CD14-positive monocyte (primary cell): ENCODE results near the gene KIFC3. TPM values are rescaled to one million over a fixed set of nuclear protein-coding genes. Genes with fewer than 3 reads are reported as not detected.

Experiments
- DNase-seq, 3 donors: peaks; one replicate each; pipeline ENCODE4 v3.0.0-alpha.2; 2011 to 2022
- H2AFZ ChIP-seq: 2 replicates; pipeline ENCODE4 v1.6.0; 2012; ENCODE audit warnings: mild to moderate bottlenecking, low read depth, low read length, inconsistent platforms; ENCODE audit not compliant: insufficient read depth, poor library complexity, severe bottlenecking
- H3K27ac ChIP-seq, 2 donors: 1 replicate in 1 of 2; 2 replicates in 1 of 2; pipeline ENCODE4 v1.5.1; 2012 to 2013; ENCODE audit warnings: low read length in 2 of 2, control low read depth in 1 of 2, inconsistent platforms in 1 of 2, low read depth in 1 of 2, mild to moderate bottlenecking in 1 of 2
- H3K27me3 ChIP-seq, 2 donors: one replicate each; pipeline versions ENCODE4 v1.6.0 to v1.6.1; 2011 to 2013; ENCODE audit warnings: low read length in 2 of 2; ENCODE audit not compliant: control insufficient read depth in 2 of 2, insufficient read depth in 2 of 2
- H3K36me3 ChIP-seq, 2 donors: replicated peaks in 1 of 2; 1 replicate in 1 of 2; 2 replicates in 1 of 2; pipeline versions ENCODE4 v1.5.1 to v1.6.1; 2012 to 2013; ENCODE audit warnings: low read length in 2 of 2, control low read depth in 1 of 2, inconsistent platforms in 1 of 2, mild to moderate bottlenecking in 1 of 2; ENCODE audit not compliant: insufficient read depth in 2 of 2, control insufficient read depth in 1 of 2
- H3K4me1 ChIP-seq, 2 donors: 1 replicate in 1 of 2; 2 replicates in 1 of 2; pipeline versions ENCODE4 v1.5.1 to v1.6.1; 2012 to 2013; ENCODE audit warnings: low read length in 2 of 2, control low read depth in 1 of 2, inconsistent platforms in 1 of 2, mild to moderate bottlenecking in 1 of 2, moderate library complexity in 1 of 2; ENCODE audit not compliant: insufficient read depth in 2 of 2, control insufficient read depth in 1 of 2
- H3K4me2 ChIP-seq: replicated peaks from 2 replicates; pipeline ENCODE3; 2012; ENCODE audit warnings: low read length, moderate library complexity, mild to moderate bottlenecking; ENCODE audit not compliant: poor library complexity, severe bottlenecking; ENCODE audit errors: extremely low read depth
- H3K4me3 ChIP-seq, 3 experiments: fragments of 200-600 bp in 1 of 3; sonication (generic) in 1 of 3; replicated peaks in 1 of 3; 1 replicate in 2 of 3; 2 replicates in 1 of 3; pipeline ENCODE4 v1.5.1; 2011 to 2013; ENCODE audit warnings: low read length in 3 of 3, mild to moderate bottlenecking in 3 of 3, control low read depth in 2 of 3, low read depth in 2 of 3, inconsistent platforms in 1 of 3, moderate library complexity in 1 of 3
- H3K79me2 ChIP-seq: 2 replicates; pipeline ENCODE4 v1.6.0; 2012; ENCODE audit warnings: mild to moderate bottlenecking, control low read depth, inconsistent platforms, low read length, moderate library complexity; ENCODE audit not compliant: insufficient read depth
- H3K9ac ChIP-seq: 2 replicates; pipeline ENCODE4 v1.6.0; 2017; ENCODE audit warnings: low read length, mild to moderate bottlenecking; ENCODE audit not compliant: insufficient read depth, poor library complexity, severe bottlenecking
- H3K9me3 ChIP-seq, 2 donors: replicated peaks in 1 of 2; 1 replicate in 1 of 2; 2 replicates in 1 of 2; pipeline versions ENCODE4 v1.5.1 to v1.6.1; 2012 to 2013; ENCODE audit warnings: low read length in 2 of 2, control low read depth in 1 of 2; ENCODE audit not compliant: control insufficient read depth in 1 of 2, insufficient read depth in 1 of 2
- H4K20me1 ChIP-seq: 2 replicates; pipeline ENCODE4 v1.6.0; 2012; ENCODE audit warnings: mild to moderate bottlenecking, low read length, control low read depth, moderate library complexity; ENCODE audit not compliant: insufficient read depth
- H3K27ac Mint-ChIP-seq, 7 donors: one replicate each; pipeline ENCODE4 v1.8.0; 2020; ENCODE audit warnings: mild to moderate bottlenecking in 7 of 7, mixed read lengths in 7 of 7, moderate library complexity in 6 of 7, inconsistent platforms in 2 of 7
- H3K27me3 Mint-ChIP-seq, 3 donors: one replicate each; pipeline ENCODE4 v1.8.0; 2021 to 2022; ENCODE audit warnings: low read depth in 3 of 3, mild to moderate bottlenecking in 3 of 3, mixed read lengths in 3 of 3, moderate library complexity in 3 of 3, inconsistent platforms in 1 of 3
- H3K36me3 Mint-ChIP-seq, 2 donors: one replicate each; pipeline ENCODE4 v1.8.0; 2020; ENCODE audit warnings: mixed read lengths in 2 of 2, inconsistent platforms in 1 of 2, mild to moderate bottlenecking in 1 of 2
- H3K4me1 Mint-ChIP-seq: one replicate; pipeline ENCODE4 v1.8.0; 2020; ENCODE audit warnings: mild to moderate bottlenecking, mixed read lengths
- H3K4me3 Mint-ChIP-seq, 2 donors: one replicate each; pipeline ENCODE4 v1.8.0; 2020; ENCODE audit warnings: mild to moderate bottlenecking in 2 of 2, mixed read lengths in 2 of 2, moderate library complexity in 1 of 2
- H3K9me3 Mint-ChIP-seq, 7 donors: one replicate each; pipeline ENCODE4 v1.8.0; 2020 to 2022; ENCODE audit warnings: mixed read lengths in 7 of 7, mild to moderate bottlenecking in 6 of 7, moderate library complexity in 6 of 7, inconsistent platforms in 2 of 7
- CTCF ChIP-seq: fragments of 200-600 bp; IDR thresholded peaks from one replicate; pipeline ENCODE4 v1.8.0; 2022; ENCODE audit warnings: antibody characterized with exemption, mild to moderate bottlenecking
- whole genome bisulfite sequencing: methylation state at CpG from one replicate; pipeline ENCODE4 v1.1.5; 2013; ENCODE audit warnings: missing lambda C conversion rate; ENCODE audit not compliant: insufficient coverage; 5-methylcytosine and 5-hydroxymethylcytosine counted together
- intact Hi-C, 2 donors: fragments of 100-400 bp; cut with micrococcal nuclease; formaldehyde crosslinking; loops; one replicate each; pipeline versions ENCODE4 v1.15.0 to v1.15.1; 2023
- polyA plus RNA-seq, 3 donors: library from polyadenylated mRNA; depleted of rRNA in 1 of 3; unstranded in 2 of 3; stranded (reverse) in 1 of 3; fragments of 300-500 nt in 2 of 3; fragments of >200 nt in 1 of 3; fragmentation: Illumina TruSeq in 2 of 3; gene quantifications; 1 replicate in 2 of 3; 2 replicates in 1 of 3; pipeline ENCODE4 v1.2.3, GENCODE V29; 2012 to 2021

Gene KIFC3
- polyA plus RNA-seq, 3 donors: 0.24 to 1.7 TPM; not detected in 1

- H3K79me2 ChIP-seq: no peaks in the 10 kb centered on the region
- no peak overlapping the region for H3K4me3 Mint-ChIP-seq
- no peaks in the 10 kb centered on the region for H3K36me3 Mint-ChIP-seq
- no peak overlapping the region for H2AFZ ChIP-seq
- intact Hi-C loops: no loop called here
- no peak overlapping the region for H3K4me3 ChIP-seq
- H3K27ac Mint-ChIP-seq: no peak overlapping the region
- H3K4me1 Mint-ChIP-seq: peaks cover 3% of the 10 kb centered on the region
- H3K9ac ChIP-seq: no peak overlapping the region
- TF ChIP-seq CTCF: no peak
- WGBS: 96% methylated on average over 15 of the region's 15 CpGs
- H3K27ac ChIP-seq: no peak overlapping the region
- H4K20me1 ChIP-seq: no peaks in the 10 kb centered on the region
- no peaks in the 10 kb centered on the region for H3K27me3 ChIP-seq
- no peaks in the 10 kb centered on the region for H3K4me1 ChIP-seq
- DNase-seq: no peak
- H3K9me3 ChIP-seq: no peaks in the 10 kb centered on the region
- peaks cover 0 to 2% (median 0%) of the 10 kb centered on the region in 7 donors for H3K9me3 Mint-ChIP-seq
- H3K4me2 ChIP-seq: no peak overlapping the region
- H3K36me3 ChIP-seq: no peaks in the 10 kb centered on the region
- H3K27me3 Mint-ChIP-seq: peaks cover 0 to 2% (median 0%) of the 10 kb centered on the region in 3 donors
Observed at GRCh38 chr16:57766714-57767348, 35.5 kb downstream of the KIFC3 start.

GRCh38 chr16:57765160-57765728 is 37.0 kb downstream of the KIFC3 start:
- no peaks in the 10 kb centered on the region for H3K4me1 ChIP-seq
- Mint-ChIP-seq H3K27ac (peak overlapping the region in 2 of 7 donors; percentile 27 to 51), H3K36me3 (no peaks in the 10 kb centered on the region), H3K4me1 (peaks cover 3% of the 10 kb centered on the region), H3K9me3 (peaks cover 0 to 2% (median 0%) of the 10 kb centered on the region in 7 donors), H3K27me3 (peaks cover 0 to 7% (median 2%) of the 10 kb centered on the region in 3 donors), H3K4me3 (no peak overlapping the region)
- intact Hi-C loops: no loop called here
- H3K9me3 ChIP-seq: no peaks in the 10 kb centered on the region
- H3K27me3 ChIP-seq: no peaks in the 10 kb centered on the region
- H3K9ac ChIP-seq: no peak overlapping the region
- no peaks in the 10 kb centered on the region for H3K79me2 ChIP-seq
- no peak overlapping the region for H3K27ac ChIP-seq
- H3K36me3 ChIP-seq: no peaks in the 10 kb centered on the region
- no peaks in the 10 kb centered on the region for H4K20me1 ChIP-seq
- WGBS: 93% methylated on average over 14 of the region's 17 CpGs
- DNase-seq: no peak
- no peak for TF ChIP-seq CTCF
- H3K4me3 ChIP-seq: no peak overlapping the region
- no peak overlapping the region for H3K4me2 ChIP-seq
- no peak overlapping the region for H2AFZ ChIP-seq
